ENCODE results near the gene RAPGEF1.

DNA sequence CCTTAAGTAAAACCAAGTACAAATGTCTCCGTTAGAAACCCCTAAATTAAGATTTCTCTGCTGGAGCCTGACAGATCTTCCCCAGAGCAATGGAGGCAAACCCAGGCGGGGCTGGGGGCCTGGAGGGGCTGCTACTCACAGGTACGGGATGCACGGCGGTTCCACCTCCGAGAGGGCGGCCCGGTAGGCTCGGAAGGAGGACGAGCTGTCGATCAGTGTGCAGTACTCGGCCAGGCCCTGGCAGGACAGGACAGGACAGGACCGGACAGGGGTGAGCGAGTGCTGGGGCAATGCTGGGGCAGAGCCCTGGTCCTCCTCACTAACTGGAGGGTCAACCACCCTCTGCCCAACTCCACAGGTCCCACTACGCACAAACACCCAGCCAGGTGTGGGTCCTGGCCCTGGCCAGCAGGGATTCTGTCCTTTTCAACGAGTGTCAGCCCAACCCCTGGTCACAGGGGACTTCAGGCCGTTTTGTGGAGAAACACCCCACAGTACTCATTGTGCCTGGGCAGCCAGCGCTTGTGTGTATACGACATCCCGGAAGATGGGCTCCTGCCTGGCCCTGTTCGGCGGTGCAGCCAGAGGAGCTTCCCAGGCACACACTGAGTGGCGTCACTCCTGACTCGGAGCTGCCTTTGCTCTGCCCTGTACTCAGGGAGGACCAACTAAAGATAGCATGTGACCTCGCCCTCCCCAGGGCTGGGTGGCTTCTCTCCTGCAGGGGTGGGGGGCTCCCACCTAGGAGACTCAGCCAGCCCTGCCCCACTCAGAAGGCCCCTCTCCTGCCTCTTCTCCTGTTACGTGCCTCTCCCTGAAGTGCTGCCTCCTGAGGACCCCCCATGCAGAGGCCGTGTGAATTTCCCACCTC is 157.2 kb downstream of the RAPGEF1 start:
- no peak for TF ChIP-seq EZH2phosphoT487 (IDR thresholded peaks at IDR 0.05; ENCODE audit: insufficient read depth, low read depth)
- no peak for TF ChIP-seq EZH2 (IDR thresholded peaks at IDR 0.05; ENCODE audit: insufficient read depth, poor library complexity, severe bottlenecking)
